Measurements from ENCODE around the gene LTBP2.

Gene LTBP2

DNA sequence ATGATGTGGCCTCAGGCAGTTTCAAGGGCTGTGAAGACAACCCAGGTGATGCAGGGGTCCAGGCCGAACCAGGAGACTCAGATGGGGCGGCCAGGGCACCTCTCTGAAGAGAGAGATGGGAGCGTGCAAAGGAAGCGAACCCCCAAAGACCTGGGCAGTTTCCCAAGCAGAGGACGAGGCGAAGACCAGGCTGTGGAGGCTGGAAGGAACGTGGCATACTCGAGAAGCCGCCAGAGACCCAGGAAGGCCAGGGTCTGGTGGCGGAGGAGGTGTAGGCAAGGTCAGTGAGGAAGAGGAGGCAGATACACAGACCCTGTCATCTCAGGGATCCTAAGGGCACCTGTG lies 24.7 kb downstream of the LTBP2 start:
- DNase-seq: no peak

DNA sequence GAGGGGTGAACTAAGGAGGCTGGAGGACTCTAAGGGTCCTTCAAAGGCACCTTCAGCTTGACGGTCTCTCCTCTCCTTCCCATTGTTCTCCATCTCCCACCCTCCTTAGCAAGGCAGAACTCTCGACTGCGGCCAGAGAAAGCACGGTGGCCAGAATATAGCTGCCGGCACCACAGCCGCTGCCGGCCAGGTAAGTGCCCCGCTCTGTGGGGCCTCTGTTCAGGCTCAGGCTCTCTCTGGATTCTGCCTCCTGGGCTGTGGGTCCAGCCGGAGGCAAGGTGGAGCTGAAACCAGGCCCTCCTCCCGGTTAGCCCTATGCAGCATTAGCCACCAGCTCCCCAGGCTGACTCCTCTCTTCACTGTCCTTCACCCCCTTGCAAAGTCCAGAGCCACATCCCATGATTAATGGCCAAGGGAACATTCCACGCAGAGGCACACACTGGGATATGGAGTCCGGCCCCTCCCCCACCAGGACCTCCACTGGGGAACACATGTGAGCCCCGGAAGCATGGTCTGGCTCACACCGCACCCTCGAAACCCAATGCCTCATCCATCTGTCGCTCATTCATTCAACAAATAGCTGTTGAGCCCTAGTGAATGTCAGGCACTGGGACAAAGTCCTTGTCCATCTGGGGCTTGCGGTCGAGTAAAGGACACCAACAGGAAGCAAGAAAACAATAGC lies 25.2 kb downstream of the LTBP2 start:
- DNase-seq: no peak

DNA sequence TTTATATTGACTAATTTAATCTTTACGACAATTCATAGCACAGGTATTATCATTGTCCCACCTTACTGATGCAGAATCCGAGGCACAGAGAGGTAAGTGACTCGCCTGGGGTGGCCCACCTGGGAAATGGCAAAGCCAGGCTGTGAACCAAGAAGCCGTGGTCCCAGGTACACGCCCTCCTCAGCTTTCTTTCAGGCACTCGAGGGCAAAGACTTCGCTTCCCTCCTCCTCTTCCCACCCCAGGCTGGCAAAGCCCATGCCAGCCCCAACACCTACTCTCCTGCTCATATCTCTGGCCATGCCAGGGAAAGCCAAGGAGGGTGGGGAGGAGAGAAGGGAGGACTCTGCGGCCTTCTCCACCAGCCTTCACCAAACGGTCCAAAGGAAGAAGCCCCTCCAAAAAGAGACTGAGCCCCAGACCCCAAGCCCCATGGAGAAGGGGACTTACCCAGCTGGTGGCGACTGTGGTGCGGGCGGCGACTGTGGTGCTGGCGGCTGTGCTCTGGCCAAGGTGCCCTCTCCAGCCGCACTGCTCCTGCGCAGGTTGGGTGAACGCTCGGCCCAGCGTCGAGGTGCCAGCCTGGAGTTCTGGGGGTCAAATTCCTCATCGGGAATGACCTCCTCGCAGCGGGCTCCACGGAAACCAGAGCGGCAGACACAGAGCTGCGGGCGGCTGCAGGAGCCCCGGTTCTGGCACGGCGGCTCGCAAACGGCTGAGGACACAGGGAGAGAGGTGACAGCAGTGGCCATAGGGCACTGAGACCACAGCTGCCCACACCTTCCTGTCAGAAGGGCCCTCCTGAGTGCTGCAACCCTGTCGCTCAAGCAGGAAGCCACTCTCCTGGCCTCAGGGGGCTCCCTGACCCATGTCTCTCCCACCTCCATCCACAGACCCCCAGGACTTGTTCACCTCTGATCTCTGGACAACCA lies 26.4 kb downstream of the LTBP2 start:
- no peak for DNase-seq

DNA sequence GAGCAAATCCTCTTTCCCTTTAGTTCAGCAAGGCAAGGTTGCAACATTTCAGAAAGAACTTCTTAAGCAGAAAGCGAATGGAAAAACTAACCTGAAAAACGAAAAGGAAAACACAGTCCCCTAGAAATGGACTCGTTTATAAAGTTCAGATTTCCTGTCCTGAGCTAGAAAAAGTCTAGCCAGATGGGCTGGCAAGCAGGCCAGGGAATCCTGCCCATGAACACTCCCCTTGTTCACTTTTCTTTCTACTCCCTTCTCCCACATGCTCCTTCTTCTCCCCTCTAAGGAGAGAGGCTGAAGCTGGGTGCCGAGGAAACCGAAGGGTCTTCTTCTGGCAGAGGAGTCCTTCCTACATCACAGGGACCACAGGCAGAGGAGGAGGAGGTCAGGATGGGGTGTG lies 27.1 kb downstream of the LTBP2 start:
- no peak for DNase-seq

DNA sequence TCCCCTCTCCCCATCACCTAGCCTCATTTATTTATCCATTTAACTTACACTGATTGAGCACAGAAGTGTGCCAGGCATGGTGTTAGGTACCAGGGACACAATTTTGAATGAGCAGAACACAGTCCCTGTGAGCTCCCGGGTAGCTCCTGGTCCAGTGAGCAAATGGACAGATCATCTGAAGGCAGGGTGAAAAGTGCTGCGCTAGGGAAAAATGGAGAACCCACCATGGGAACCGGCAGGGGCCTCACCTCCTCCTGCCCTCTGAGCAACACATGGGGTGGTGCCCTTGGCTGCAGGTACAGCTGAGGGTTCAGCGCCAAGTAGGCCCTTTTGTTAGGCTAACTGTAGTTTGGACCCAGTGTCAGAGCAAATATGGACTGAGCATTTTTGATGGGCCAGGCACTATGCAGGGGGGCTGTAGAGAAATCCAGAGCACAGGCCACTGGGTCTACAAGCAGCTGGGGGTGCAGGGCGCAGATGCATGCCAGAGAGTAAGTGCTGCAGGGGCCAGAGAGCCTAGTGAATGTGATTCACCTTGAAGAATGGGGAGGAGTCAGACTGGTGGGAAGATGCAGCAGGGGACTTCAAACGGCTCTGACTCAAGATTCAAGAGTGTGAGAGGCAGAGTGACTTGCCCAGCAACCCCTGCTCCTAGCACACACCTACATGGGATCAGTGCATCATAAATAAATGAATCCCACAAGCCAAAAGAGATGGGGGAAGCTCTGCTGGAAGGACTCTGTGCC lies 28.2 kb downstream of the LTBP2 start:
- no peak for DNase-seq

DNA sequence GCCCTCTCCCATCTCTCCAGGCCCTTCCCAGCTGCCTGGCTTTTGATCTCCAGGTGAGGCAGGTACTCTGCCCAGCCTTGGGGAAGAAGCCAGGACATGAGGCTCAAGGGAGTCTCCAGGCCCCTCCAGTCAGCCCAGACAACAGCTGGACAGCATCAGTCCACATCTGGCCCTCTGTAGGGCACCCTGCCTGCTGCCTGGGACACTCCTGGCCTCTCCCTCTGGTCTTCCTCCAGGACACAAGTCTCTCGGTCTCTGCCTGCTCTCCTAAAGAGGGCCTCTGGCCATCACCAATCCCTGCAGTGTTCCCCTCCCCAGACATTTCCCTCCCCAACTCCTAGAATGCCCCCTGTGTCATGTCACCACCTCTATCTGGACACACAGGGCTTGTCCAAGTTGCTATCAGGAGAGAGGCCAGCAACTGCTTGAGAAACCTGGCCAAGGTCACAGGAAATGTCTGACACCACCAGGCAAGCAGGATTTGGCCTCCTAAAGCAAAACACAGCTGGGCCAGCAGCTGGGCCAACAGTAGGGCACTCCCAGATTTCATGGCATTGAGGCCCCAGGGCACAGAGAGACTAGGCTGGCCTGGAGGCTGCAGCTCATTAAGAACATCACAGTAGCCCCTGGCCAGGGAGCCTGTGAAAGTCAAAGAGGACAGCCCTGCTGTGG lies 29.0 kb downstream of the LTBP2 start:
- no peak for DNase-seq

DNA sequence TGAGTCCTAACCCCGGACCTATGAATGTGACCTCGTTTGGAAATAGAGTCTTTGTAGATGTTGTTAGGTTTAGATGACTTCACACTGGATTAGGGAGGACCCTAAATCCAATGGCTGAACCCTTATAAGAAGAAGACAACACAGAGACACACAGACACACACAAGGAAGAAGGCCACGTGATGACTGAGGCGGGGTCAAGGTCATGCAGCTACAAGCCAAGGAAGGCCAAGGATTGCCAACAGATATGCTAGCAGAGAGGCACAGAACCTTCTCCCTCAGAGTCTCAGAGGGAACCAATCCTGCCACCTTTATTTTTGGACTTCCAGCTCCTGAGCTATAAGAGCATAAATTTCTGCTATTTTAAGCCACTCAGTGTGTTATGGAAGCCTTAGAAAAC lies 31.8 kb downstream of the LTBP2 start:
- DNase-seq: no peak

DNA sequence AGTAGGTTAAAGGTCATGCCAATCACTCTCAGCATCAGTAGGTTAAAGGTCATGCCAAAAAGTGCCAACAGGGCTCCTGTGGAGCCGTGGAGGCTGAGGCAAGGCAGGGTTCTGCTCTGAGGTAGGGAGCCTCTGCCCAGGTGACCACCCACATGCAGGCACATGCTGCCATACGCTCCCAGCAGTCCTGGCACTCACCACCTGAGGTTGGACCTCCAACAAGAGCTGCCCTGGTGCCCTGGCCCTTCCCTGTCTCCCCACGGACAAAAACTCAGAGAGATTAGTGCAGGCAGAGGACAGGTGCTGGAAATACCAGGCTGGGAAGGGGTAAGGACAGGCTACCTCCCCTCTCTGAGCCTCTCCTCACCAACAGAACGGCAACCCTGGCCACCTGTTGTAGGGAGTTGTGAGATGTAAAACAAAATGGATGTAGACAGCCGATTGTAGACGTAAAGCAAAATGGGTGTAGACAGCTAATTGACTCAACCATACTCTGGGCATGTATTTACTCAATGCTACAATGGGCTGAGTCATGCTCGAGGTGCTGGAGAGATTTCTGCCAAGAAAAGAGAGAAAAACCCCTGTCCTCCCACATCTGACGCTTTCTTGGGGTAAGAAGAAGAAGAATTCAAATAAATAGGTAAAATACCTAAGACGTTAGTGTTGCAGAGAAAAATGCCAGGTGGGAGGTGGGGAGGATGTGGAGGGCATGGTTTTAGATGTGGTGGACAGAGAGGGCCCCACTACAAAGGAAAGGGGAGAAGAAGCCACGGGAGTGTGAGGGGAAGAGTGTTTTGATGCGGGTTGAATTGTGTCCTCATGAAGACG lies 32.4 kb downstream of the LTBP2 start:
- no peak for DNase-seq

DNA sequence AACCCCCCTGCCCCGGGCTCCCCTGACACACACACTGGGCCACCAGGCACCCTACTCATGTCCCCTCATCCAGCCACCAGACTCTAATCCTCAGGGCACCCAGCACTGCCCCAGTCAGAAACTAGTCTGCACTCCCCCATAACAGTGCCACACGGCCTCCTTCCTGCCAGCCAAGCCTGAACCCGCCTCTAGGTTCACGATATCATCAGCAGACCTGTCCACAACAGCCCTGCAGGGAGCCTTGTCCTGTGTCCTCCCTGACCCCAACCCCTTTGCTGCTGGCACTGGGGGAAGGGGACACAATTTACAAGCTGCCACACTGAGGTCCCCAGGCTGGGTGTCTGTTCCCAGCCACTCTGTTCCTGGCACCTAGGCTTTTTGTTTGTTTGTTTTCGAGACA lies 33.6 kb downstream of the LTBP2 start:
- no peak for DNase-seq

DNA sequence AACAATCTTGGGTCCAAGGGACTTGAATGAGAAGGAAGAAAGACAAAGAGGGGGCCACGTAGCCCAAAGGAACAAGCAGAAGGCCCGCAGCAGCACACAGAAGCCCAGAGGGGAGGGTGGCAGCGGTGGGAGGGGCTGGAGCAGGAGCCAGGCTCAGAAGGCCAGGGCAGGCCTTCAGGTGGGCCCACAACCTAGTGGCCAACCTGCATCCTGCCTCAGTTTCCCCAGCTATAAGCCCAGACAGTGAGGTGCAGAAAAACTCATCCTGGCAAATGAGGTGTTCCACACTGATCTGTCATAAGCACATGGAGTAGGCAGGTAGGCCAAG lies 34.1 kb downstream of the LTBP2 start:
- no peak for DNase-seq

DNA sequence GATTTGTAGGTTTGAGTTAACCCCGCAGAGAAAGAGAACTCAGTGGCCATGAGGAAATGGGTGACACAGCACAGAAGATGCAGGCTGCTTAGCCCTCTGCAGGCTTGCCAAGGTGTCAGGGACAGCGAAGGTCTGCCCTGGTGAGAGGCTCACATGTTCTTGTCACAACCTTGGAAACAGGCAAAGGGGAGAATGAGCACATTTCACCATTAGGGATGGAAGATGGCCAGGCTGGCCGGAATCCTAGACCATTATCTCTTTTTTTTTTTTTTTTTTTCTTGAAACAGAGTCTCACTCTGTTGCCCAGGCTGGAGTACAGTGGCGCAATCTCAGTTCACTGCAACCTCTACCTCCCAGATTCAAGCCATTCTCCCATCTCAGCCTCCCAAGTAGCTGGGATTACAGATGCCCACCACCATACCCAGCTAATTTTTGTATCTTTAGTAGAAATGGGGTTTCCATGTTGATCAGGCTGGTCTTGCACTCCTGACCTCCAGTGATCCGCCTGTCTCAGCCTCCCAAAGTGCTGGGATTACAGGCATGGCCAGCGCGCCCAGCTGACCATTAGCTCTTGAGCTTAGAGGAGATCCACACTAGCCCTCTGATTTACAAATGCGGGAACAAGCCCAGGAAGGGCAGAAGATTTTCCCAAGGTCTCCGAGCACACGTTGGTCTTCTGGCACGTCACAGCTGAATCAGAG lies 34.6 kb downstream of the LTBP2 start:
- DNase-seq: no peak

DNA sequence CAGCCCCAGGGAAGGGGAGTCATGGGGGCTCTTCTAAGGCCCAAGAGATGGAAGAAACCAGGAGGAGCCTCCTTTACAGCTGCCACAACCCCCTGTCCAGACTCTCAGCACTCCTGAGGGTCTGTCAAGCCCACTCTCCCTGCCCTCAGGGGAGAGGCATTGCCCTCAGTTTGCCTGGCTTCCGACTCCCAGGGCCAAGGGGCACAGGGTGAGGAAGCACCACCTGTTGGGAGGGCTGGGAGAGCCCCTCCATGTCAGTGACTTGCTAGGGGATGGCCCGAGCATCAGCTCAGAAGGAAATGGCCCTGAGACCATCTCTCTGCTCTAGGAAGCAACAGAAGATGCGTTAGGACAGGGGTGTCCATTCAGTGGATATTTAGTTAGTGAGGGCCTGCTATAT lies 36.1 kb downstream of the LTBP2 start:
- no peak for DNase-seq

DNA sequence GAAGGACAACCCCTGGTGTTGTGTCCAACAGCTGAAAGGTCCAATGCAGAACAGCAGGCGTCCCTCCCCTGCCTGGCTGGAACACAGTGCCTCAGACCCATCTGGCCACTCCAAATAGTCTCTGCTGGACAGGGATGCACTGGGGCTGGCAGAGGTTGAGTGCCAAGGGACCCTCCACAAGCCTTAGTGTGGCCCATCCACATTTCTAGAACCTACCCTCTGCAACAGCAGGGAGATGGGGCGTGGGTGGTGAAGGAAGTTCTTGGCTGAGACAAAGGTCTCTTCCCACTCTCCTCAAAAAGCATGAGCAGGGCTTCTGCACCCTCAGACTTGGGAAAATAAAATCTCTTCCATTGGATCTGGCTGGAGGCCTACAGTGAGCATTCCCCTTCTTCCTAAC lies 36.5 kb downstream of the LTBP2 start:
- no peak for DNase-seq

DNA sequence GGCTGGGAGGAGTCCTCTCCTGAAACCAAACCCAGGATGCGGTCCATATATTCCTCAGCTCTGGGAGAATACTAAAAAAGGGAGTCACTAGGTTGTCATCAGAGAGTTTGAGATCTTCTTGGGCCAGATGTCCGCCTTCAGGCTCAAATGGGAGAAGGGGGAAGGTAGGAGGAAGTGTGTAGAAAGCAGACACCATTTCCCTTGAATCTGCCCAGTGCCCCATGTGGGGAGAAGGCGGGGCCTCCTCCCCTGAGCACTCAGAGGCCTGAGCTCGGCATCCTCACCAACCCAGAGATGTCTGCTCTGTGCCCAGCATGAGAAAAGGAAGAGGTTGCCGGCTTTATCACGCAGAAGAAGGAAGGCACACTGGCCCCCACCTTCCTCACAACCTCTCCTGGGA lies 37.3 kb downstream of the LTBP2 start:
- DNase-seq: no peak

DNA sequence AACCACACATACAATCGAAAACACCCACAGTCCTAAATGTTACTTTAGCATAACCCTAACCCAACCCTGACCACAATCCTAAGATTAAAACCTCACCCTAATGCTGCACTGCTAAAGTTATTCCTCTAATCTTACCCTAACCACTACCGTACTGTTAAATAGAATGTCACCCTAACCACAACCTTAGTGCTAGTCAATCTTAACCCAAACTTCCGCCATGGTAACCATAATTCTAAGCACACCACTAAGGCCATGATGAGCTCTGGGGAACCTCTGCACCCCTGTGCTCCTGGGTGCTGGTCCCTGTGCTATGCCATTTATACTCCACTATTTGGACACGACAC lies 38.0 kb downstream of the LTBP2 start:
- peak; percentile 50 for DNase-seq

DNA sequence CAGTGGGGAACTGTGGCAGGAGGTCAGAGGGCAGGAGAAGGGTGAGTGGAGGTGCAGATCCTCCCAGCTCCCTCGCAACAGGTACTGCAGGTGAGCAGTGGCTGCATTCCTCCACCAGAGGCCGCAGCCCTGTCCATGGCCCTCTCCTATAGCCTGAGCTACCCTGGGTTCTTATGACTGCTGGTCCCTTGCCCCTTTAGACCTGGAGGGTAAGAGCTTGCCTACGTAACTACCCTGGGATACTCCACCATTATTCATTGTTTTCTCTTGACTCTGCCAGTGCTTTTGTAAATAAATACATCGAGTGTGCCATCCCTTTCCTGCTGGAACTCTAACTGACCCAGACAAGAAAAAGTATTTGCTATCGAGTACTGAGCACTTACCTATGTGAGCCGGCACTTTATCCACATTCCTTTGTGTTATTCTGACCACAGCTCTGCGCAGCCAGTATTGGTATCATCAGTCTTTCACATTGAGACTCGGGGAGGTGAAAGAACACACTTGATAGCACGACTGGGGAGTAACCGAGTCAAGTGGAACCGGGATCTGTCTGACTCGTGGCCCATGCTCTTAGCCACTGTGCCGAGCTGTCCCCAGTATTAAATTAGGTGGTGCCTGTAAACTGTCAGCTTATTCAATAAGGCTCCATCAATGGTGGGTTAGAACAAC lies 38.5 kb downstream of the LTBP2 start:
- no peak for DNase-seq

DNA sequence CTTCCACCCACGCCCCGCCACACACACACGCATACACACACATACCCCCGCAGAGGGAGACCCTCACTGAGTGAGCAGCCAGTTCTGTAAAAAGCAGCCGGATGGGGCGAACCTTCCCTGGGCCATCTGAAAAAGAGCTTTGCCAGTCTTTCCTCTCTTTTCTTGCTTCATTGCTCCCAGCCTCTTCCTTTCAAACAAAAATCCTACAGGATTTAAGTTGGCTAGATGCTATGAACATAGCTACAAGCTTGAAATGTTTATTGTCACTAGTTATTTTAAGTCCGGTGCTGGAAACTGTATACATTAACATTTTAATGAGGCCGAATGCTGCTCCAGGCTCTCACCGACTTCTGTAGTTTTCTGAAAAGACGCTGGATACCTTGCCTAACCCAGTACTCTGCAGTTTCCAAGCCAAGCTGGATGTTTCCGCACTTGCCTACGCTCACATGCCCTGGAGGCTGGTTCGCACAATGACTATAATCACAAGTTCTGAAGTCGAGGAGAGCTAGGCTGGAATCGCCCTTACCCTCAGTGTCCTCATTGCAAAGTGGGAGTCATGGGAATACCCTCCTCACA lies 39.2 kb downstream of the LTBP2 start:
- DNase-seq: no peak

DNA sequence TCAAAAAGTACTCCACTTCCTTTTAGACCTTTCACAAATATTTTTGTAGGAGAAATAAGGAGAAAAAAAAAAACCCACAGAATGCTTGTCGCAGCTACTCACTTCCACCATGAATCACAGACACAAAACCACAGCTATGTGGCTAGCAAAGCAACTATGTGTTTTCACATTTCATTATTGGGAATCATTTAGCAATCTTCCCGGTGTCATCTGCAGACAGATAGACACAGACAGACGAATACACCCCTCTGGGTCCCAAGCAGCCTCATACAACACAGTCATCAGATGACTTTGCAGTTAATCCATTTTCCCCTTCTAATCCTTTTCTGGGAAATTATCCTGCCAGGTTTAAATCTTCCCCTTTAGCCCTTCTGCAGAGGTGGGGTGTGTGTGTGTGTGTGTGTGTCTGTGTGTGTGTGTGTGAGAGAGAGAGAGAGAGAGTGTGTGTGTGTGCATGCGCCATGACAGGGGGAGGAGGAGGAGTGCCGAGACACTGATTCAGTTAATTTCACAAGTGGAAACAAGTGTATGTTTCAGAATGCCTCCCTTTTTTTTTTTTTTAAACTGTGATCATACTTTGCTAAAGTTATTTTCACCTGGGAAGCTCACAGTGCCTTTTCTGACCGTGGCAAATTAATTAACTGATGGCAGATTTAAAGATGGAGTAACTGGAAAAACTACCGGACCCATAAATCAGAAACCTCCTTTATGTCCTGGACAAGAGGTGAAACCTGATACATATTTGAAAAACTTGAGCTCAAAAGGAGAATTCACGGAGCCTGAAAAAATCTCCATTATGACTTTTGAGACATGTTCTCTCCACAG lies 39.9 kb downstream of the LTBP2 start:
- no peak for DNase-seq

DNA sequence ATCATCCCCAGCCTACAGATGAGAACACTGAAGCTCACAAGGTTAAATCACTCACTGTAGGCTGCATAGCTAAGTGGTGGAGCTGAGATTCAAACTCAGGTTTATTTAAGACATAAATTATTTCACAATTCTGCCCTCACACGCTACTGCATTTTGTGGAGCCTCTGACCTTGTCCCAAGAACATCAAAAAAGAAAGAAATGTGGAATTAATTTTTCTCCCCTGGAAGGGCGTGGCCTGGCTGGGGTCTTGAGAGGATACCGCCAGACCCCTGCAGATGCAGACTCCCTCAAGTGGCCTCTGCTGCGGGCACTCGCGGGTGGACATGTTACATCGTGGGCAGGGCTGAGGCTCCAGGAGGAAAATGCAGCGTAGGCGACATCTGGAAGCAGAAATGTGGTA lies 40.6 kb downstream of the LTBP2 start:
- no peak for DNase-seq

DNA sequence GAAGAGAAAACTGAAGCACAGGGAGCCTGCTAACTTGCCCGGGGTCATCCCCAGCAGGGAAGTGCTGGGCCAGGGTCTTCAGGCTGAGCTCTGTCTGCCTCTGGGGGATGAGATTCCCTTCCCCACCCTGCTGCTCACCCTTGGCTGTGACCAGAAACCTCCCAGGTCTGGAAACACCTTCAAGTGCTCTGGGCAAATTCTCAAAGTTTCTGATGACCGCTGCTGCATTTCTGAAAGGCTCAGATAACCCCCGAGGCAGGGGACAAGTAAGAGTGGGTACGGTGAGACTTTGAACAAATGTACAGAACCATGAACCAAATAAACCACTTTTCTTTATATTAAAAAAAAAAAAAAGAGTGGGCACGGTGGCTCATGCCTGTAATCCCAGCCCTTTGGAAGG lies 41.3 kb downstream of the LTBP2 start:
- DNase-seq: no peak

Data from CD4-positive, alpha-beta T cell treated with Interleukin-21 for 1 hour (primary cell).